Measurements from ENCODE around the gene ADAMTS6.

GRCh38 chr5:65244031-65244430 lies 237.7 kb downstream of the ADAMTS6 start:
- TF ChIP-seq CTCF (IDR thresholded peaks at IDR 0.05), result no peak
- TF ChIP-seq ZFX (IDR thresholded peaks at IDR 0.05; ENCODE audit: borderline replicate concordance), result no peak

Measured in 22Rv1 (cell line).